HK-2 (cell line): ENCODE results near the gene GPR84.
"Not testable (repeated sequence)": the region's sequence is repeated elsewhere in the genome, so short reads cannot be mapped to it uniquely, and the experiment has no call there.

Source experiments
- DNase-seq: peaks from one replicate; pipeline ENCODE4 v3.0.0-alpha.2; 2018; ENCODE audit not compliant: unreplicated experiment

GPR84 gene

GRCh38 chr12:54356228-54356627 is 8.1 kb downstream of the GPR84 start:
- DNase-seq: no peak

GRCh38 chr12:54355104-54355815 is 9.0 kb downstream of the GPR84 start:
- DNase-seq: no peak

- not testable (repeated sequence) for DNase-seq
Observed at GRCh38 chr12:54354271-54354670, 10.0 kb downstream of the GPR84 start.

- no peak for DNase-seq
Observed at GRCh38 chr12:54352891-54353874, 11.1 kb downstream of the GPR84 start.

GRCh38 chr12:54352022-54352531 is 12.2 kb downstream of the GPR84 start:
- DNase-seq: no peak

GRCh38 chr12:54351341-54351740 is 12.9 kb downstream of the GPR84 start:
- no peak for DNase-seq

- DNase-seq: no peak
Observed at GRCh38 chr12:54350743-54351142, 13.5 kb downstream of the GPR84 start.

- no peak for DNase-seq
Observed at GRCh38 chr12:54349679-54350078, 14.6 kb downstream of the GPR84 start.

- no peak for DNase-seq
Observed at GRCh38 chr12:54349036-54349435, 15.2 kb downstream of the GPR84 start.

- no peak for DNase-seq
Observed at GRCh38 chr12:54341378-54342300, 22.6 kb downstream of the GPR84 start.

- DNase-seq: no peak
Observed at GRCh38 chr12:54340846-54341245, 23.4 kb downstream of the GPR84 start.

GRCh38 chr12:54338698-54339296 is 25.5 kb downstream of the GPR84 start:
- no peak for DNase-seq

GRCh38 chr12:54337854-54338650 is 26.2 kb downstream of the GPR84 start:
- no peak for DNase-seq

GRCh38 chr12:54337280-54337842 is 26.9 kb downstream of the GPR84 start:
- DNase-seq: no peak

- no peak for DNase-seq
Observed at GRCh38 chr12:54333420-54334034, 30.8 kb downstream of the GPR84 start.

GRCh38 chr12:54331461-54331860 is 32.8 kb downstream of the GPR84 start:
- no peak for DNase-seq

GRCh38 chr12:54330442-54330841 is 33.8 kb downstream of the GPR84 start:
- no peak for DNase-seq

GRCh38 chr12:54329759-54330158 is 34.5 kb downstream of the GPR84 start:
- DNase-seq: no peak

- DNase-seq: no peak
Observed at GRCh38 chr12:54328595-54329337, 35.5 kb downstream of the GPR84 start.
